ENCODE data around the gene LCN2.

DNA sequence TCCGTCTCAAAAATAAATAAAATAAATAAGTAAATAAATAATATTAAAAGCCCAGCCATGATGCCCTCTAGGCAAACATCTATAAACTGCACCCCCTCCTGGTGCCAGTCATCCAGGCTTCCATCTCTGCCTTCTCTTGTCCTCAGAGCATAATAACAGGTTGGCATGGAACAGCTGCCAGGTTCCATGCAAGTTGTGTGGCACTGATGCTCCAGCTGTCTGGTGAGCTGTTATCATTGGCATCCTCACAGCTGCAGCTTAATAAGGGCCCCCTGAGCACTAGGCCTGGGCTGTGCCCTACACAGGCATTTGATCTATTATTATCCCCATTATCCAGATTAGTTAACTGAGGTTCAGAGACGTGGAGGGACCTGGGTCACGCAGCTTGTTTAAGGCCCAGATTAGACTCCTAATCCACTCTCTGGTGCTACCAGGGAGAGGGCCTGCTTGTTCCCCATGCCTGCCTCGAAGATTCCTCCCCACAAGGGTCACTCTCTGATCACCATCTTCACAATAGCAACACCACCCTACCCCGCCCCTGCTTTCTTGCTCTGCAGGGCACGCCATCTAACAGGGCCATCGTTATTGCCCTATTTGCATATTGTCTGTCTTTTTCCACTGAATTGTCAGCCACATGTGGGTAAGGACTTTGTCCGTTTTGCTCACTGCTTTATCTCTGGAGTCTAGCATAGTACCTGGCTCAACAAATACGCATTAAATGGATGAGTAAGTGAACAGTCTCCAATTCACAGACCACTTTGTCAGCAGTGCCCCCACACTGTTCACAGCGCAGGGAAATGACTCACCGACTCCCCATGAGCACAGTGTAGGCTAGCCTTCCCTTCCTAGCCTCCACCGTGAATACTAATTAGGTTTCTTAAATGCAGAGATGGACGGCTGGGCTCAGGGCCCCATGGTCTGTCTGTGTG is 52.5 kb downstream of the LCN2 start:
- TF ChIP-seq POLR2A (IDR thresholded peaks at IDR 0.05), result no peak
- TF ChIP-seq, protein P1, sequence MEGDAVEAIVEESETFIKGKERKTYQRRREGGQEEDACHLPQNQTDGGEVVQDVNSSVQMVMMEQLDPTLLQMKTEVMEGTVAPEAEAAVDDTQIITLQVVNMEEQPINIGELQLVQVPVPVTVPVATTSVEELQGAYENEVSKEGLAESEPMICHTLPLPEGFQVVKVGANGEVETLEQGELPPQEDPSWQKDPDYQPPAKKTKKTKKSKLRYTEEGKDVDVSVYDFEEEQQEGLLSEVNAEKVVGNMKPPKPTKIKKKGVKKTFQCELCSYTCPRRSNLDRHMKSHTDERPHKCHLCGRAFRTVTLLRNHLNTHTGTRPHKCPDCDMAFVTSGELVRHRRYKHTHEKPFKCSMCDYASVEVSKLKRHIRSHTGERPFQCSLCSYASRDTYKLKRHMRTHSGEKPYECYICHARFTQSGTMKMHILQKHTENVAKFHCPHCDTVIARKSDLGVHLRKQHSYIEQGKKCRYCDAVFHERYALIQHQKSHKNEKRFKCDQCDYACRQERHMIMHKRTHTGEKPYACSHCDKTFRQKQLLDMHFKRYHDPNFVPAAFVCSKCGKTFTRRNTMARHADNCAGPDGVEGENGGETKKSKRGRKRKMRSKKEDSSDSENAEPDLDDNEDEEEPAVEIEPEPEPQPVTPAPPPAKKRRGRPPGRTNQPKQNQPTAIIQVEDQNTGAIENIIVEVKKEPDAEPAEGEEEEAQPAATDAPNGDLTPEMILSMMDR (IDR thresholded peaks at IDR 0.05), result no peak
